ENCODE data around the gene SPATA32.

DNA sequence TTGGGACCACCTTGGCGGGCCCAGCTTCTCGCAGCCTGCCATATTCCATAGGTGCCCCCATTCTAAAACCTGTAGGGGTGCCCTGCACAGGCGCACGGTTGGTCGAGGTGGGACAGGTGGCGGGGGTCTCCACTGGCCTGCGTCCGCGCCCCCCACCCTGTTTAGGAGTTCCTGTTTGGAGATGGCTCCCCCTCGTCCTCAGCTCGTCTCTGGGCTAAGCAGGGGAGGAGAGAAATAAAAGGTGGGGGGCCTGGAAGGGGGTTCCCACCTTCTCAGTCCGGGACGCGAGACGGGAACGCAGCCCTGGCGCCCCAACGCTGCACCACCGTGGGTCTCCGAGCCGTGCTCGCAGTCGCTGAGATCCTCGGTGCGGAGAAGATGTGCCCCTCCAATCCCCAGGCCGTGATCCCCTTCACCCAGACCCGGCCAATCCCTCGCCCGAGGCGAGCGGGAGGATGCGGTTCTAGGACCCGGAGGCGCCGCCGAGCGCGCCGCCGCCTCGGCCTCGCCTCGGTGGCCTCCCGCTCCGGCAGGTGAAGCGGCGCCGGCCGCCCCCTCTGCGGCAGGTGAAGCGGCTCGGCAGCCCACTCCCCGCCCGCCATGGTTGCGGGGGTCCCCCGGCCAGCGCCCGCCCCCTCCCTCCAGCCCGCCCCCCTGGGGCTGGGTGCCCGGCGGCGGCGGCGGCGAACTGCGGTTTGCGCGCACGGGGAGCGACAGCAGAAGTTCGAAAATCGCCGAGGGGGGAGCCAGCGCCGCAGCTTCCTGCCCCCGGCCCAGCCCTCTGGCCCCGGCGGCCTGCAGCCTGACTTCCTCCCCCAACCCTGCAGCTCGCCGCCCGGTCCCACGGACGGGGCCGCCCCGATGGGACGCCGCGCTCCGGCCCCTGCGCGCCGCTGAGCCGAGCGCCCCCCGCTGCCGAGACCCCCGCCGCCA is 40.5 kb downstream of the SPATA32 start, which contains the start of gene FMNL1:
- TF ChIP-seq, protein P1, sequence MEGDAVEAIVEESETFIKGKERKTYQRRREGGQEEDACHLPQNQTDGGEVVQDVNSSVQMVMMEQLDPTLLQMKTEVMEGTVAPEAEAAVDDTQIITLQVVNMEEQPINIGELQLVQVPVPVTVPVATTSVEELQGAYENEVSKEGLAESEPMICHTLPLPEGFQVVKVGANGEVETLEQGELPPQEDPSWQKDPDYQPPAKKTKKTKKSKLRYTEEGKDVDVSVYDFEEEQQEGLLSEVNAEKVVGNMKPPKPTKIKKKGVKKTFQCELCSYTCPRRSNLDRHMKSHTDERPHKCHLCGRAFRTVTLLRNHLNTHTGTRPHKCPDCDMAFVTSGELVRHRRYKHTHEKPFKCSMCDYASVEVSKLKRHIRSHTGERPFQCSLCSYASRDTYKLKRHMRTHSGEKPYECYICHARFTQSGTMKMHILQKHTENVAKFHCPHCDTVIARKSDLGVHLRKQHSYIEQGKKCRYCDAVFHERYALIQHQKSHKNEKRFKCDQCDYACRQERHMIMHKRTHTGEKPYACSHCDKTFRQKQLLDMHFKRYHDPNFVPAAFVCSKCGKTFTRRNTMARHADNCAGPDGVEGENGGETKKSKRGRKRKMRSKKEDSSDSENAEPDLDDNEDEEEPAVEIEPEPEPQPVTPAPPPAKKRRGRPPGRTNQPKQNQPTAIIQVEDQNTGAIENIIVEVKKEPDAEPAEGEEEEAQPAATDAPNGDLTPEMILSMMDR (IDR thresholded peaks at IDR 0.05) = no peak
- TF ChIP-seq POLR2A (IDR thresholded peaks at IDR 0.05) = no peak
